ENCODE results near the gene PCDHA1. TPM values are rescaled to one million over a fixed set of nuclear protein-coding genes. Genes with fewer than 3 reads are reported as not detected.

Gene PCDHA1
- total RNA-seq, 1 donor from 2014 or later = not detected

DNA sequence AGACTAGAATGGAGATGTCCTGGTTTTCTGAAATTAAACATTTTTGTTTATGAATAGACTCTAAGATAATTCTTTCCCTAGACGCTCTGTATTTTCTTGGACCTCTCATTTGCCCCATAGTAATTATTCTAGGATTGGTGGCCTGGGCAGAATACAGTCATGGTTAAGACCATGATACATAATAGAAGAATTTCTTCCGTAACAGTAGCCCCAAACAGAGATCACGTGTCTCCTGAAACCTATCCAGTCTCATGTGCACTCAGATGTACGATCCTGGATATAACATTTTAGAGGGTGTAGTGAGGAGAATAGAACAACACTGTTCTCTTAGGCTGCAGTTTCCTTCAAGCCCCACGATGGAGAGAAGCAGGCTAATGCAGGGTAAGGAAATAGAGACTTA lies 202.7 kb downstream of the PCDHA1 start:
- intact Hi-C loops (cut with DNase I) = no loop called here
- TF ChIP-seq, protein P1, sequence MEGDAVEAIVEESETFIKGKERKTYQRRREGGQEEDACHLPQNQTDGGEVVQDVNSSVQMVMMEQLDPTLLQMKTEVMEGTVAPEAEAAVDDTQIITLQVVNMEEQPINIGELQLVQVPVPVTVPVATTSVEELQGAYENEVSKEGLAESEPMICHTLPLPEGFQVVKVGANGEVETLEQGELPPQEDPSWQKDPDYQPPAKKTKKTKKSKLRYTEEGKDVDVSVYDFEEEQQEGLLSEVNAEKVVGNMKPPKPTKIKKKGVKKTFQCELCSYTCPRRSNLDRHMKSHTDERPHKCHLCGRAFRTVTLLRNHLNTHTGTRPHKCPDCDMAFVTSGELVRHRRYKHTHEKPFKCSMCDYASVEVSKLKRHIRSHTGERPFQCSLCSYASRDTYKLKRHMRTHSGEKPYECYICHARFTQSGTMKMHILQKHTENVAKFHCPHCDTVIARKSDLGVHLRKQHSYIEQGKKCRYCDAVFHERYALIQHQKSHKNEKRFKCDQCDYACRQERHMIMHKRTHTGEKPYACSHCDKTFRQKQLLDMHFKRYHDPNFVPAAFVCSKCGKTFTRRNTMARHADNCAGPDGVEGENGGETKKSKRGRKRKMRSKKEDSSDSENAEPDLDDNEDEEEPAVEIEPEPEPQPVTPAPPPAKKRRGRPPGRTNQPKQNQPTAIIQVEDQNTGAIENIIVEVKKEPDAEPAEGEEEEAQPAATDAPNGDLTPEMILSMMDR (IDR thresholded peaks at IDR 0.05) = no peak
- Histone ChIP-seq H3K27ac (no peak overlapping the region), H3K9me3 (no peaks in the 10 kb centered on the region), H3K27me3 (no peaks in the 10 kb centered on the region), H3K36me3 (no peaks in the 10 kb centered on the region), H3K4me3 (no peak overlapping the region), H3K4me1 (peaks cover 5% of the 10 kb centered on the region)
- no peak for DNase-seq
- no peak for ATAC-seq

DNA sequence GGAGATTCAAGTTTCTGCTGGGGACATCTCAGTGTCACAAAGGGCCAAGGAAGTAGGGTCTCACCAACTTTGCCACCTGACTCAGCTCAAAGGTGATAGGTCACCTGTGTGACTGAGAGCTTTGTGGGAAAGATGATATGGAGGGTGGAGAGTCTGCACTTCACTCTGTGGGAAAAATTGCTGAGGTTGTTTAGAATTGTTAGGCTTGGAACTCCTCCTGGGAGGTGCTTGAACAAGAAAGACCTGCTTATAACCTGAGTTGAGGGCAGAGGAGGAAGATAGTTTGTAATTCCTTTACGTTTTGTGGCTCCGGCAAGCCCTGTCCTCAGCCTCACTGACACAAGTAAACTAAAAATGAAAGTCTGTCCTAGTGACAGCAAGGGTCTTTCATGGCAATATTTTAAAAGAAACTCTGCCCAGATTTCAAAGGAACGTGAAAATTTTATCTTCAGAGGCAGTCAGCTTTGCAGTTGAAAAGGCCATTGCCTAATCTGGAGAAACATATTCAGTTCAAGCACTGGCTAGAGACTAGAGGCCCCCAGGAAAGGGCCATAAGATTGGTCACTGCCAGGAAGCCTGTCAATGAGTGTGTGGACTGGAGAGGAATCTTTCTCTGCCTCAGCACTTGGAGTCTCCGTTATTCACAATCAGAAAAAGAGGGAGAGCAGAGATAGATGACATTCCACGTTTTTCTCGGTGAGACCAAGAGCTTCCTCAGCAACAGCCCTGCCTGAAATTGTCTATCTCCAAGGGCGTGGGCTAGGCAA lies 203.5 kb downstream of the PCDHA1 start:
- Histone ChIP-seq H3K4me3 (no peak overlapping the region), H3K9me3 (no peaks in the 10 kb centered on the region), H3K27ac (no peak overlapping the region), H3K4me1 (peaks cover 5% of the 10 kb centered on the region), H3K27me3 (no peaks in the 10 kb centered on the region), H3K36me3 (no peaks in the 10 kb centered on the region)
- peak; percentile 53 for ATAC-seq
- intact Hi-C loops (cut with DNase I) = no loop called here
- DNase-seq = no peak
- TF ChIP-seq, protein P1 (IDR thresholded peaks at IDR 0.05) = no peak

DNA sequence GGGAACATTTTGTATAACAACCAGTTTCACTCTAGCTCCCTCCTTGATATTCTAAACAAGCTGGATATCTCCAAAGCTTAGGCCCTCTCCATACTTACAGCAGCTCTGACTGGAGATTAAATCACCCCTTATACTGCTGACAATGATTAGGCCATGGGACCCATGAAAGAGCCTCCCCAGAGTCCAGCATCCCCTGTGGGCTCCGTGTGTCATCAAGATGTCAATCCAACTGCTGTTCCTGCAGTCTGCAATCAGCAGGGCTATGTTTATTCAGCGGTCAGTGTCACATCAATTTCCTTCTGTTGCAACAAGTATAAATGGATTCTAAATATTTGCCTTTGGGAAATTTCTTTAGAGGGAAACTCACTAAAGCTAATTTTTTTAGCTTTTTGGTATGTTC lies 206.9 kb downstream of the PCDHA1 start:
- H3K4me3 ChIP-seq = no peak overlapping the region
- TF ChIP-seq, protein P1 (IDR thresholded peaks at IDR 0.05) = no peak
- DNase-seq (no peak), ATAC-seq (no peak)
- no peak overlapping the region for H3K27ac ChIP-seq
- H3K4me1 ChIP-seq = no peaks in the 10 kb centered on the region
- no peaks in the 10 kb centered on the region for H3K36me3 ChIP-seq
- intact Hi-C loops (cut with DNase I) = no loop called here
- H3K27me3 ChIP-seq = no peaks in the 10 kb centered on the region
- H3K9me3 ChIP-seq = no peaks in the 10 kb centered on the region

DNA sequence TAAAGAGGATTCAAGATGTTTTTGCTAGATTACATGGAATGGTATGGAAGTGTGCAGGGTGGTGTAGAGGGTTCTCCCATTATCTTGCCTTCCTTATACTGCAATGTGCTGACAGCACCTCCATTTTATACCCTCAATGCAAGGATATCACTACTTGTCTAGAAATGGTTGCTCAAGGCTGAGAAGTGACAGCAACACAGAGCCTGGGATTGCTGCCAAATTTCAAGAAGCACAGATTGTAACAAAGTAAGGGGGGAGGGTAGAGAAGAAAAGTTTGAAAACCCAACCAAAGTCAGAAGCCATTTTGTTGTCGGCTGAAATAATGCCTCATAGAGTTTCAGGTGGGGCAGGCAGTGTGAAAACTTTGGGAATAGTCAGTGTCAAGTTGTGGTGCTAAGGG lies 210.1 kb downstream of the PCDHA1 start:
- no peak for DNase-seq
- intact Hi-C loops (cut with DNase I) = no loop called here
- Histone ChIP-seq H3K4me3 (no peak overlapping the region), H3K27me3 (no peaks in the 10 kb centered on the region), H3K9me3 (no peaks in the 10 kb centered on the region), H3K27ac (no peak overlapping the region), H3K36me3 (no peaks in the 10 kb centered on the region), H3K4me1 (no peaks in the 10 kb centered on the region)
- TF ChIP-seq, protein P1 (IDR thresholded peaks at IDR 0.05) = no peak
- peak; percentile 62 for ATAC-seq

DNA sequence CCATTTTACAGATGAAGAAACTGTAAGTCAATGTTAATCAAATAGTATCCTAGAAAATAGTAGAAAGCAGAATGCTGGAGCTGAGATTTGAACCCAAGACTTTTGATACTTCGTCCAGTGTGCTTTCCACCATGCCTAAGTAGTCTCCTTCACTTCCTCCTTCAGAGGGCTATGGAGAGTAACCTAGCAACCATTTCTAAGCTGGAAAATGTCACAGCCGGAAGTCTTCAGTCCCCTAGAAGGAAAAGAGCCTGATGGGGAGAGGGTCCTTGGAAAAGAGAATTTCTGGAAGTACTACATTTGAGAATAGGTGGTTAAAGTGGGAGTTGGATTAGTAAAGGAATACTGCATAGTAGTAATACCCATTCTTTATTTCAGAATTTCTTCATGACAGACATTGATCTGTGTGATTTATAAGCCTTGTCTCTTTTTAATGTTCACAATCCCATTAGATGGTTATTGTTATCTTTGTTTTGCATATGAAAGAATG lies 213.0 kb downstream of the PCDHA1 start:
- DNase-seq (no peak), ATAC-seq (no peak)
- H3K36me3 ChIP-seq = no peaks in the 10 kb centered on the region
- no peaks in the 10 kb centered on the region for H3K4me1 ChIP-seq
- H3K27me3 ChIP-seq = no peaks in the 10 kb centered on the region
- H3K27ac ChIP-seq = no peak overlapping the region
- H3K9me3 ChIP-seq = no peaks in the 10 kb centered on the region
- intact Hi-C loops (cut with DNase I) = no loop called here
- TF ChIP-seq, protein P1 (IDR thresholded peaks at IDR 0.05) = no peak
- no peak overlapping the region for H3K4me3 ChIP-seq
